HL-60 (cell line): Measurements from ENCODE around the gene ZNF326.
"Not testable (repeated sequence)": the region's sequence is repeated elsewhere in the genome, so short reads cannot be mapped to it uniquely, and the experiment has no call there.

ENCODE experiments used
- DNase-seq, 2 experiments: peaks; one replicate each; pipeline ENCODE4 v3.0.0-alpha.2; 2010 to 2020; ENCODE audit warnings: low read depth in 1 of 2, low spot score in 1 of 2
- H3K27ac ChIP-seq: fragments of 250-450 bp; sonication (Bioruptor Pico); replicated peaks from 2 replicates; pipeline ENCODE4 v1.5.1; 2020; ENCODE audit warnings: mild to moderate bottlenecking, moderate library complexity
- H3K27me3 ChIP-seq: fragments of 250-450 bp; sonication (Bioruptor Pico); 2 replicates; pipeline ENCODE4 v1.5.1; 2021; ENCODE audit warnings: mild to moderate bottlenecking, moderate library complexity; ENCODE audit not compliant: insufficient read depth, poor library complexity, severe bottlenecking
- H3K4me3 ChIP-seq: replicated peaks from 2 replicates; pipeline ENCODE4 v1.5.1; 2011; ENCODE audit warnings: mild to moderate bottlenecking, control low read depth, low read length; ENCODE audit not compliant: insufficient read depth
- GABPA ChIP-seq: IDR thresholded peaks from 2 replicates; pipeline ENCODE4 v1.6.1; 2012; ENCODE audit warnings: low read depth
- POLR2AphosphoS5 ChIP-seq: IDR thresholded peaks from 2 replicates; pipeline ENCODE4 v1.6.1; 2012; ENCODE audit warnings: low read depth
- SPI1 ChIP-seq: IDR thresholded peaks from 2 replicates; pipeline ENCODE4 v1.6.1; 2012; ENCODE audit warnings: low read depth, mild to moderate bottlenecking, borderline replicate concordance
- TF ChIP-seq, protein P1 (sequence below): IDR thresholded peaks from one replicate; pipeline ENCODE4 v1.5.1; 2011; ENCODE audit warnings: low read length, control low read depth, inconsistent platforms; ENCODE audit not compliant: insufficient read depth
- TF ChIP-seq, protein P2 (sequence below): IDR thresholded peaks from 2 replicates; pipeline ENCODE4 v1.6.1; 2012; ENCODE audit warnings: low read depth; ENCODE audit not compliant: insufficient replicate concordance

The ZNF326 gene

GRCh38 chr1:90046635-90047034, 51.7 kb downstream of the ZNF326 start:
- TF ChIP-seq SPI1 = no peak
- TF ChIP-seq, protein P1, sequence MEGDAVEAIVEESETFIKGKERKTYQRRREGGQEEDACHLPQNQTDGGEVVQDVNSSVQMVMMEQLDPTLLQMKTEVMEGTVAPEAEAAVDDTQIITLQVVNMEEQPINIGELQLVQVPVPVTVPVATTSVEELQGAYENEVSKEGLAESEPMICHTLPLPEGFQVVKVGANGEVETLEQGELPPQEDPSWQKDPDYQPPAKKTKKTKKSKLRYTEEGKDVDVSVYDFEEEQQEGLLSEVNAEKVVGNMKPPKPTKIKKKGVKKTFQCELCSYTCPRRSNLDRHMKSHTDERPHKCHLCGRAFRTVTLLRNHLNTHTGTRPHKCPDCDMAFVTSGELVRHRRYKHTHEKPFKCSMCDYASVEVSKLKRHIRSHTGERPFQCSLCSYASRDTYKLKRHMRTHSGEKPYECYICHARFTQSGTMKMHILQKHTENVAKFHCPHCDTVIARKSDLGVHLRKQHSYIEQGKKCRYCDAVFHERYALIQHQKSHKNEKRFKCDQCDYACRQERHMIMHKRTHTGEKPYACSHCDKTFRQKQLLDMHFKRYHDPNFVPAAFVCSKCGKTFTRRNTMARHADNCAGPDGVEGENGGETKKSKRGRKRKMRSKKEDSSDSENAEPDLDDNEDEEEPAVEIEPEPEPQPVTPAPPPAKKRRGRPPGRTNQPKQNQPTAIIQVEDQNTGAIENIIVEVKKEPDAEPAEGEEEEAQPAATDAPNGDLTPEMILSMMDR = no peak
- TF ChIP-seq GABPA = no peak
- TF ChIP-seq, protein P2, sequence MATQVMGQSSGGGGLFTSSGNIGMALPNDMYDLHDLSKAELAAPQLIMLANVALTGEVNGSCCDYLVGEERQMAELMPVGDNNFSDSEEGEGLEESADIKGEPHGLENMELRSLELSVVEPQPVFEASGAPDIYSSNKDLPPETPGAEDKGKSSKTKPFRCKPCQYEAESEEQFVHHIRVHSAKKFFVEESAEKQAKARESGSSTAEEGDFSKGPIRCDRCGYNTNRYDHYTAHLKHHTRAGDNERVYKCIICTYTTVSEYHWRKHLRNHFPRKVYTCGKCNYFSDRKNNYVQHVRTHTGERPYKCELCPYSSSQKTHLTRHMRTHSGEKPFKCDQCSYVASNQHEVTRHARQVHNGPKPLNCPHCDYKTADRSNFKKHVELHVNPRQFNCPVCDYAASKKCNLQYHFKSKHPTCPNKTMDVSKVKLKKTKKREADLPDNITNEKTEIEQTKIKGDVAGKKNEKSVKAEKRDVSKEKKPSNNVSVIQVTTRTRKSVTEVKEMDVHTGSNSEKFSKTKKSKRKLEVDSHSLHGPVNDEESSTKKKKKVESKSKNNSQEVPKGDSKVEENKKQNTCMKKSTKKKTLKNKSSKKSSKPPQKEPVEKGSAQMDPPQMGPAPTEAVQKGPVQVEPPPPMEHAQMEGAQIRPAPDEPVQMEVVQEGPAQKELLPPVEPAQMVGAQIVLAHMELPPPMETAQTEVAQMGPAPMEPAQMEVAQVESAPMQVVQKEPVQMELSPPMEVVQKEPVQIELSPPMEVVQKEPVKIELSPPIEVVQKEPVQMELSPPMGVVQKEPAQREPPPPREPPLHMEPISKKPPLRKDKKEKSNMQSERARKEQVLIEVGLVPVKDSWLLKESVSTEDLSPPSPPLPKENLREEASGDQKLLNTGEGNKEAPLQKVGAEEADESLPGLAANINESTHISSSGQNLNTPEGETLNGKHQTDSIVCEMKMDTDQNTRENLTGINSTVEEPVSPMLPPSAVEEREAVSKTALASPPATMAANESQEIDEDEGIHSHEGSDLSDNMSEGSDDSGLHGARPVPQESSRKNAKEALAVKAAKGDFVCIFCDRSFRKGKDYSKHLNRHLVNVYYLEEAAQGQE = no peak
- no peak for TF ChIP-seq POLR2AphosphoS5
- Histone ChIP-seq H3K27me3 (no peaks in the 10 kb centered on the region), H3K27ac (no peak overlapping the region), H3K4me3 (no peak overlapping the region)
- DNase-seq = no peak

DNA sequence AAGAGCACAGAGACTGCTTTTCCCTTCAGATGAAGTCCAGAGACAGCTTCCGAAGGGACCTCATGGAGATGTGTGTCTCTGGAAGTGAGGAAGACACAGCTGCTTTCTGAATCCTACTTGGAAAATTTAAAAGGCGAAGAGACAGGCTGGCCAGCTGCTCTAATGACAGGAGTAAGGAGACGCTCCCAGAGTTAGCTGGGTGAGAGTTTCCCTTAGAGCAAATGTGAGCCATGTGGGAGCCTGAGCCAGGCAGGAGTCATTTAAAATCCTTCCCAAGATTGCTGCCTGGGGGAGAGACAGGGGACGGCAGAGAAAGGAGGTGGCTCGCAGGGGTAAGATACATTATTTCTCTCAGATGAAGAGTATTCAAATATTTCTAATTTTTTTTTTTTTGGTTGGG, 53.1 kb downstream of the ZNF326 start:
- TF ChIP-seq, protein P2 = no peak
- TF ChIP-seq, protein P1 = no peak
- Histone ChIP-seq H3K27me3 (no peaks in the 10 kb centered on the region), H3K4me3 (no peak overlapping the region), H3K27ac (no peak overlapping the region)
- no peak for DNase-seq

GRCh38 chr1:90062700-90063643, 68.1 kb downstream of the ZNF326 start:
- not testable (repeated sequence) for H3K4me3 ChIP-seq, DNase-seq
- peak; percentile 31; the same call in 1 of the 2 replicates for TF ChIP-seq SPI1

DNA sequence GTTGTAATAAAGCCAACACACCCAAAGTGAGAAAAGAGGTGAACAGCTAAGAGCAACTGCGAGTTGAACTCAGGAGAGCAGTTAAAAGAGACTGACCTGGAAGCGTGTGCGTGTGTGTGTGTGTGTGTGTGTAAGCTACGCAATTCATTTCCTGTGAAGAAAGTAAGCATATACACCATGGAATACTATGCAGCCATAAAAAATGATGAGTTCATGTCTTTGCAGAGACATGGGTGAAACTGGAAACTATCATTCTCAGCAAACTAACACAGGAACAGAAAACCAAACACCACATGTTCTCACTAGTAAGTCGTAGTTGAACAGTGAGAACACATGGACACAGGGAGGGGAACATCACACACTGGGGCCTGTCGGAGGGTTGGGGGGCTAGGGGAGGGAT, 69.2 kb downstream of the ZNF326 start:
- H3K27ac ChIP-seq, DNase-seq, H3K4me3 ChIP-seq, H3K27me3 ChIP-seq: not testable (repeated sequence)

More at GRCh38 chr1:90062700-90063643, 68.1 kb downstream of the ZNF326 start:
- not testable (repeated sequence) for H3K27me3 ChIP-seq, H3K27ac ChIP-seq
